BE2C (cell line): ENCODE results near the gene SARDH.
A peak's percentile ranks its signal among the peaks of the same experiment; 100 is the strongest.

Experiments
- DNase-seq: peaks from one replicate; pipeline ENCODE4 v3.0.0-alpha.2; 2020
- H3K27me3 ChIP-seq: fragments of 250-450 bp; sonication (Bioruptor Pico); 2 replicates; pipeline ENCODE4 v1.5.1; 2020; ENCODE audit warnings: mild to moderate bottlenecking
- H3K36me3 ChIP-seq: fragments of 250-450 bp; sonication (Bioruptor Pico); 2 replicates; pipeline ENCODE4 v1.5.1; 2020; ENCODE audit warnings: mild to moderate bottlenecking
- H3K4me1 ChIP-seq: fragments of 250-450 bp; sonication (Bioruptor Pico); 2 replicates; pipeline ENCODE4 v1.5.1; 2020
- H3K4me3 ChIP-seq: 2 replicates; pipeline ENCODE4 v1.5.1; 2011; ENCODE audit warnings: low read depth, low read length
- H3K9me3 ChIP-seq: fragments of 250-450 bp; sonication (Bioruptor Pico); 2 replicates; pipeline ENCODE4 v1.5.1; 2020
- CTCF ChIP-seq: IDR thresholded peaks from 2 replicates; pipeline ENCODE4 v1.5.1; 2012; ENCODE audit warnings: mild to moderate bottlenecking, low read depth, low read length

The SARDH gene

GRCh38 chr9:133710661-133711427, 27.3 kb downstream of the SARDH start:
- TF ChIP-seq CTCF, result no peak
- Histone ChIP-seq H3K4me1 (peaks cover 50% of the 10 kb centered on the region), H3K4me3 (no peak overlapping the region), H3K27me3 (no peaks in the 10 kb centered on the region), H3K9me3 (no peaks in the 10 kb centered on the region), H3K36me3 (no peaks in the 10 kb centered on the region)
- peak; percentile 17 for DNase-seq

GRCh38 chr9:133709691-133710571, 28.2 kb downstream of the SARDH start:
- TF ChIP-seq CTCF, result no peak
- H3K4me1 ChIP-seq, result peaks cover 43% of the 10 kb centered on the region
- peak; percentile 18 for DNase-seq

GRCh38 chr9:133709015-133709611, 29.0 kb downstream of the SARDH start:
- Histone ChIP-seq H3K9me3 (no peaks in the 10 kb centered on the region), H3K4me1 (peaks cover 40% of the 10 kb centered on the region), H3K36me3 (no peaks in the 10 kb centered on the region), H3K27me3 (no peaks in the 10 kb centered on the region), H3K4me3 (no peak overlapping the region)
- TF ChIP-seq CTCF, result peak; percentile 52
- DNase-seq, result peak; percentile 80

More at GRCh38 chr9:133709691-133710571, 28.2 kb downstream of the SARDH start:
- no peaks in the 10 kb centered on the region for H3K27me3 ChIP-seq
- no peaks in the 10 kb centered on the region for H3K36me3 ChIP-seq
- no peak overlapping the region for H3K4me3 ChIP-seq
- H3K9me3 ChIP-seq, result no peaks in the 10 kb centered on the region

GRCh38 chr9:133708246-133709014, 29.7 kb downstream of the SARDH start:
- Histone ChIP-seq H3K4me3 (no peak overlapping the region), H3K4me1 (peaks cover 35% of the 10 kb centered on the region), H3K9me3 (no peaks in the 10 kb centered on the region), H3K36me3 (no peaks in the 10 kb centered on the region), H3K27me3 (no peaks in the 10 kb centered on the region)
- TF ChIP-seq CTCF, result no peak
- DNase-seq, result peak; percentile 8

- TF ChIP-seq CTCF, result no peak
- no peaks in the 10 kb centered on the region for H3K36me3 ChIP-seq
- peaks cover 31% of the 10 kb centered on the region for H3K4me1 ChIP-seq
- H3K27me3 ChIP-seq, result no peaks in the 10 kb centered on the region
- no peaks in the 10 kb centered on the region for H3K9me3 ChIP-seq
- no peak overlapping the region for H3K4me3 ChIP-seq
- DNase-seq, result peak; percentile 14
Observed at GRCh38 chr9:133707763-133708245, 30.3 kb downstream of the SARDH start.
